ENCODE measurements around the gene CPT1A.

The CPT1A gene

GRCh38 chr11:68854273-68854958 lies 12.7 kb upstream of the CPT1A start:
- DNase-seq (ENCODE audit: low read depth in 2 of 2, low spot score in 1 of 2) = no peak

DNA sequence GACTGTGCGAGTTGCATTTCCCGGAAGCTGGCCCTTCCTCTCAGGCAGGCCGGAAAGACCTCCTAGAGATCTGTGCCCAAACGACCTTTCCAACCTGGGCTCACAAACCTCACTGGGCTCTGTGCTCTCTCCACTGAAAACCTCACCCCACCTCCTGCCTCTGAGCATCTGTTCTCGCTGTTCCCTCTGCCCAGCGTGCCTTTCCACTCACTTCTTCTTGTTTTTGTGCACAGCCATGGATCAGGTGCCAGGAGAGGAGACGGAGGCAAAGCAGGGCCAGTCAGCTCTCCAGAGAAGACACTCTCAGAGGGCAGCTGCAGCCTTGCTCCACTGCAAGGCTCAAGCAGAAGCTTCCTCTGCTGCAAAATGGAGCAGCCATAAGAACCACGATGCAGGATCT lies 10.9 kb upstream of the CPT1A start:
- DNase-seq (ENCODE audit: low read depth in 2 of 2, low spot score in 1 of 2) = no peak

DNA sequence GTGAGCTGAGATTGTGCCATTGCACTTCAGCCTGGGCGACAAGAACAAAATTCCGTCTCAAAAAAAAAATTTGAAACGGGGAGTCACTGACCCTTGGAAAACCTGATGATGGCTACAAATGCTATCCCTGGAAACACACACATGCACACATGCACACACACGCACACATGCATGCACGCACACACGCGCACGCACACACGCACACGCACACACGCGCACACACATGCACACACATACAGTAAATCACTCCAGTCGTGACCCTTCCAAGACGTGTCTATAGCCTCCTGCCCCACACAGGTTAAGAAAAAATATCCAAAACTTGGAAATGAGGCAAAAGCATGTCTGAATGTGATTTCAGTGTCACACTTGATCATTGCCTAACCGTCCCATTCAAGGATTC lies 6.7 kb upstream of the CPT1A start:
- DNase-seq (ENCODE audit: low read depth in 2 of 2, low spot score in 1 of 2) = no peak

DNA sequence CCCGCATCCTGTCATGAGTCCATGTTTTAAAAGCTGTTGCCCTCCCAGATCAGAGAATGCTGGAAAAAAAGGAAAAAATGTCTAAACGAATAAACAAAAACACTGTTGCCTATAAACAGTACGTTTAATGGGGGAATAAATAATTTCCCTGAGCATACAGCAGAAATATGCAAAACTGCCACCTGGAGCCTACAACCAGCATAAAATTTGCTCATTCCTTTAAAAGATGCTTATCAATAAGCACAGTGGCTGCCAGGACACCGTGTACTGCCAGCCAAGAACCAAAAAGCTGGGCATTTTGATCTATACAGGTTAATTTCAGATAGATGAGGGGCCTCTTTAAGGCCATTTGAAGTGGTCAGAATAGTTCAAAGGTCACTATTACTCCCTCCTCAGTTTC lies 5.7 kb upstream of the CPT1A start:
- DNase-seq (ENCODE audit: low read depth in 2 of 2, low spot score in 1 of 2) = no peak

GRCh38 chr11:68845351-68846002 lies 3.8 kb upstream of the CPT1A start:
- no peak for DNase-seq (ENCODE audit: low read depth in 2 of 2, low spot score in 1 of 2)

DNA sequence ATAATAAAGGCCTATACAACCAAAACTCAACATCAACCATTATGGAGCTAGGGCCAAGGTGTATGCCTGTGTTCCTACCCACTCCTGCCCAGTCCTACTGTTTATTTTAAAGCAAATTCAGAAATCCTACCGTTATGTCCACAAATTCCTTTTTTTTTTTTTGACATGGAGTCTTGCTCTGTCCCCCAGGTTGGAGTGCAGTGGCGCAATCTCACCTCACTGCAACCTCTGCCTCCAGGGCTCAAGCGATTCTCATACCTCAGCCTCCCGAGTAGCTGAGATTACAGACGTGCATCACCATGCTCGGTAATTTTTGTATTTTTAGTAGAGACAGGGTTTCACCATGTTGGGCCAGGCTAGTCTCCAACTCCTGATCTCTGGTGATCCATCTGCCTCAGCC lies 3.1 kb upstream of the CPT1A start:
- no peak for DNase-seq (ENCODE audit: low read depth in 2 of 2, low spot score in 1 of 2)

DNA sequence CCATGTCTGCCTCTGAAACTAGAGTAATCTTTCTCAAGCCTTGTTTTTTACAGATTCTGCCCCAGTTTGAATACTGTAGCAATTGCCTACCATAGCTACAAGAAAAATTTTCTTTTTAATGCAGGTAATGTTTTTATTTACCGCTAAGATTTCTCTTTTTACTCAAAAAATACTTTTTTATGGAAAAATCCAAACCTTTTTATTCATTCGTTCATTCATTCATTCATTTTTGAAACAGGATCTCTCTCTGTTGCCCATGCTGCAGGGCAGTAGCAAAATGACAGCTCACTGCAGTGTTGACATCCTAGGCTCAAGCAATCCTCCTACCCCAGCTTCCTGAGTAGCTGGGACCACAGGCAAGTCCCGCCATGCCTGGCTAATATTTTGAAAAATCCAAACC lies 2.7 kb upstream of the CPT1A start:
- DNase-seq (ENCODE audit: low read depth in 2 of 2, low spot score in 1 of 2) = no peak

- DNase-seq (ENCODE audit: low read depth in 2 of 2, low spot score in 1 of 2) = no peak
These were observed 2.1 kb upstream of the CPT1A start for GRCh38 chr11:68843703-68844312.

- no peak for DNase-seq (ENCODE audit: low read depth in 2 of 2, low spot score in 1 of 2)
These were observed 1.4 kb upstream of the CPT1A start for GRCh38 chr11:68843052-68843561.

- DNase-seq (ENCODE audit: low read depth in 2 of 2, low spot score in 1 of 2) = no peak
These were observed 823 bp upstream of the CPT1A start for GRCh38 chr11:68842427-68843051.

DNA sequence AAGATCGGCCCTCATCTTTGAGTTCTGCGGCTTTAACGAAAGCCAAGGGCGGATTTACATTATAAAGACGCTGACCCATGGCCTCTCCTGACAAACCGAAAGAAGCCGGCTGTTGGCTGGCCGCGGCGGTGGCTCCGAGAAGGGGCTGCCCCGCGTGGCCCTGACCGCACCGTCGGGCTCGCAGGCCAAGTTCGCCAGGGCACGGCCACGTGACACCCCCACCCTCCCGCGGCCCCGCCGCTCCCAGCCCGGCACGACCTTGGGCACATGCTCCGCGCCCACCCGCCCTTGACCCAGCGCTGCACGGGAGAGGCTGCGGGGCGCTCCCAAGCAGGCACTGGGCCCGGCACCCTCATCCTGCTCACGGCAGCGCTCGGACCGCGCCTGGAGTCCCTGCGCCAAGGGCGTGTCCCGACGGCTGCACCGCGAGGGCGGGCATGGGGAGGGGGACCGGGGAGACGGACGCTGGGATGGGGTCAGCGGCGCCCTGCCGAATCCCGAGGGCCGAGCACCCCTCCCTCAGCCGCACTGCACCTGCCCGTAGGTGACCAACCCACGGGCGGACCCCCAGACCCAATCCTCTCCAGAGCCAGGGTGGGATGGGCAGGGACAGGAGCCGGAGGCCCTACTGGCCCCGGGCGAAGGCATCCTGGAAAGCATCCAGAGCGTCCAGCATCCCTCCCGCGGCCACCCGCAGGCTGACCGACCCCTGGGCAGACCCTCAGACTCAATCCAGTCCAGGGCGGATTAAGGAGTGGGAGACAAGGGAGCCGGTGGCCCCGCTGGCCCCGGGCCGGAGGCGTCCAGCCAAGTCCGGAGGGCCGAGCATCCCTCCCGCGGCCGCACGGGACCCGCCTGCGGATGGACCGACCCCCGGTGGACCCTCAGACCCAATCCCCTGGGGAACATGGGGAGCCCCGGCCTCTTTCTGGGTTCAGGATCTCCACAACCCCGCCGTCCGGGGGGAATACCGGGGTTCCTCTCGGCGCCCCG lies 759 bp downstream of the CPT1A start:
- no peak for DNase-seq (ENCODE audit: low read depth in 2 of 2, low spot score in 1 of 2)

- no peak for DNase-seq (ENCODE audit: low read depth in 2 of 2, low spot score in 1 of 2)
These were observed 1.6 kb downstream of the CPT1A start for GRCh38 chr11:68839911-68840641.

DNA sequence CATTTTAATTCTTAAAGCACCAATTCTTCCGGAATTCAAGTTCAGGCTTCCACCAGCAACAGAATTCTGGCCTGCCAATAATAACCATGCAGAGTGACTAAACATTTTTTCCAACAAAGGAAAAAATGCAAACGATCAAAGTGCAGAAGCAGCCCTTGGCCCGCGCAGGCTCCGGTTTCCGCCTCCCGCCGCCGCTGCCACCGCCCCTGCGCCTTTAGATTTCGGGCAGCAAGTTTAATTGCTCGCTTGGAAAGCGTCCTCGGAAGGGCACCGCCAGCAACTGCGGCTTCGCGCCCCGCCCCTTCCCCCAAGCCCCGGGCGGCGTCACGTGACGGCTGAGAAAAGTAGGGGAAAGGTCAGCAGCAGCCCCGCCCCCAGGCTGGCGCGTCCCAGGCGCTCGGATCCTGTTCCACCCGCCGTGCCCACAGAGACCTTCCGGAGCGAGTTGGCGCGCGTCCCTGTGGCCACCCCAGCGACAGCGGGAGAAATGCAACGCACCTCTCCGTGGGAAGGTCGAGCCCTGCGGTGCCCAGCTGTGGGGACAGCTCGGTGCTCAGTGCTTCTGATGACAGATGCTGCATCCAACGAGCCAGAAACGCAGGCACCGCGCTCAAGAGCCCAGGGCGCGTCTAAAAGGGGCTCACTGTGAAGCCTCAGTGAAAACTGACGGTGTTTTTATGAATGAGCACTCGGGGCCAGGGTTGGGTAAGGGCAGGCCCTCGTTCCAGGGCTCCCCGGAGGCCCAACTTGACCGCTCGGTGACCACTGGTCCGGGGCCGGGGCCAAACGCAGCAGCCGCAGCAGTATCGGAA lies 2.5 kb downstream of the CPT1A start:
- DNase-seq (ENCODE audit: low read depth in 2 of 2, low spot score in 1 of 2) = peak; percentile 82 to 88

DNA sequence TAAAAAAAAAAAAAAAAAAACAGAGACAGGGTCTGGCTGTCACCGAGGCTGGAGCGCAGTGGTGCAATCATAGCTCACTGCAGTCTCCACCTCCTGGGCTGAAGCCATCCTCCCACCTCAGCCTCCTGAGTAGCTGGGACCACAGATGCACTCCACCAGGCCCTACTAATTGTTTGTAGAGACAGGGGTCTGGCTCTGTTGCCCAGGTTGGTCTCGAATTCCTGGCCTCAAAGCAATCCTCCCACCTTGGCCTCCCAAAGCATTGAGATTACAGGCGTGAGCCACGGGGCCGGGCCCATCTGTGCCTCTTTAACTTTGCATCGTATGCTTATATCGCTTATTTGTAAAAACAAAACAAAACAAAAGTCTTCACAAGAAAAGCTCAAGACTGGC lies 3.1 kb downstream of the CPT1A start:
- DNase-seq (ENCODE audit: low read depth in 2 of 2, low spot score in 1 of 2) = no peak

GRCh38 chr11:68837583-68838571 lies 3.8 kb downstream of the CPT1A start:
- no peak for DNase-seq (ENCODE audit: low read depth in 2 of 2, low spot score in 1 of 2)

DNA sequence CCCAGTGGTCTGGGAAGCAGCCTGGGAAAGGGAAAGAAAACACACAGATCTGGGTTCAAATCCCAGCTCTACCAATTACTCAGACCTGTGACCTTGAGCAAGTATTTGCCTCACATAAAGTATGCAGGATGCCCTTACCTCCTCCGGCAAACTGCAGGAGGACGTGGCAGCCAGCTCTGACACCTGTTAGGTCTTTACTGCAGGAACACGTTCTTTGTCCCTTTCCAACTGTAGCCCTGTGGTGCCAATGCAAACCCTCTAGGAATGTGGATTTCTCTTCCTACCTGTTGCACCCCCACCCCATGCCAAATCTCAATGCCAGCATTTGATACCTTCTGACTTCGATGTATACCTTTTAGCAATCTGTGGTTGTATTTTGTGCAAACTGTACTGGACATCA lies 6.0 kb downstream of the CPT1A start:
- DNase-seq (ENCODE audit: low read depth in 2 of 2, low spot score in 1 of 2) = no peak

- no peak for DNase-seq (ENCODE audit: low read depth in 2 of 2, low spot score in 1 of 2)
These were observed 6.4 kb downstream of the CPT1A start for GRCh38 chr11:68835328-68835727.
